PFSK-1 (cell line): ENCODE results near the gene EXPH5.

Source experiments
- POLR2AphosphoS5 ChIP-seq: IDR thresholded peaks from 2 replicates; pipeline ENCODE4 v1.6.1; 2012; ENCODE audit warnings: low read depth, mild to moderate bottlenecking, control low read depth, low read length, moderate library complexity
- SIN3A ChIP-seq: IDR thresholded peaks from 2 replicates; pipeline ENCODE4 v1.6.1; 2012; ENCODE audit warnings: mild to moderate bottlenecking, low read length, moderate library complexity, borderline replicate concordance; ENCODE audit not compliant: insufficient read depth

- TF ChIP-seq SIN3A = no peak
- TF ChIP-seq POLR2AphosphoS5 = no peak
These were observed 30.8 kb upstream of the EXPH5 start for GRCh38 chr11:108624196-108624925.
